ENCODE data around the gene SERPINA6.

DNA sequence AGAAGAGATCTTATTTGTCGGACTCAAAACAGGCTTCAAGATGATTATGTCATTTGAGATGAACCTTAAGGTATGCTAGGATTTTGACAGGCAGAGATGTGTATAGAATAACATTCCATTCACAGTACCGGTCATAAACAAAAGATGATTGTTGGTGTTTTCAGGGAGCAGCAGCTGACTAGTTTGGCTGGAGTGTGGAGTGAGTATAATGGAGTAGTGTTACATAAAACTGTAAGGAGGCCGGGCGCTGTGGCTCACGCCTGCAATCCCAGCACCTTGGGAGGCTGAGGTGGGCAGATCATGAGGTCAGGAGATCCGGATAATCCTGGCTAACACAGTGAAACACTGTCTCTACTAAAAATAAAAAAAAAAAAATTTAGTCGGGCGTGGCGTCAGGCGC, 54.0 kb downstream of the SERPINA6 start:
- TF ChIP-seq, protein P1, sequence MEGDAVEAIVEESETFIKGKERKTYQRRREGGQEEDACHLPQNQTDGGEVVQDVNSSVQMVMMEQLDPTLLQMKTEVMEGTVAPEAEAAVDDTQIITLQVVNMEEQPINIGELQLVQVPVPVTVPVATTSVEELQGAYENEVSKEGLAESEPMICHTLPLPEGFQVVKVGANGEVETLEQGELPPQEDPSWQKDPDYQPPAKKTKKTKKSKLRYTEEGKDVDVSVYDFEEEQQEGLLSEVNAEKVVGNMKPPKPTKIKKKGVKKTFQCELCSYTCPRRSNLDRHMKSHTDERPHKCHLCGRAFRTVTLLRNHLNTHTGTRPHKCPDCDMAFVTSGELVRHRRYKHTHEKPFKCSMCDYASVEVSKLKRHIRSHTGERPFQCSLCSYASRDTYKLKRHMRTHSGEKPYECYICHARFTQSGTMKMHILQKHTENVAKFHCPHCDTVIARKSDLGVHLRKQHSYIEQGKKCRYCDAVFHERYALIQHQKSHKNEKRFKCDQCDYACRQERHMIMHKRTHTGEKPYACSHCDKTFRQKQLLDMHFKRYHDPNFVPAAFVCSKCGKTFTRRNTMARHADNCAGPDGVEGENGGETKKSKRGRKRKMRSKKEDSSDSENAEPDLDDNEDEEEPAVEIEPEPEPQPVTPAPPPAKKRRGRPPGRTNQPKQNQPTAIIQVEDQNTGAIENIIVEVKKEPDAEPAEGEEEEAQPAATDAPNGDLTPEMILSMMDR (IDR thresholded peaks at IDR 0.05; ENCODE audit: low read depth, low read length, poor library complexity, severe bottlenecking) = no peak
- no peak for TF ChIP-seq EZH2phosphoT487 (IDR thresholded peaks at IDR 0.05; ENCODE audit: borderline replicate concordance, low read length)
